NB4 (cell line): ENCODE measurements around the gene CCDC169.
A peak's percentile ranks its signal among the peaks of the same experiment; 100 is the strongest.
"Not testable (repeated sequence)": the region's sequence is repeated elsewhere in the genome, so short reads cannot be mapped to it uniquely, and the experiment has no call there.

ENCODE experiments used
- DNase-seq: peaks from one replicate; pipeline ENCODE4 v3.0.0; 2010; ENCODE audit warnings: low read depth
- H3K4me3 ChIP-seq: one replicate; pipeline ENCODE4 v1.5.1; 2011; ENCODE audit warnings: mild to moderate bottlenecking, low read depth, low read length, moderate library complexity
- CTCF ChIP-seq: IDR thresholded peaks from one replicate; pipeline ENCODE4 v1.5.1; 2012; ENCODE audit warnings: low read depth, low read length
- MAX ChIP-seq: IDR thresholded peaks from 2 replicates; pipeline ENCODE4 v1.6.1; 2011; ENCODE audit warnings: low read depth, low read length
- MYC ChIP-seq: IDR thresholded peaks from 2 replicates; pipeline ENCODE4 v1.6.1; 2011; ENCODE audit warnings: low read depth, low read length
- POLR2A ChIP-seq: IDR thresholded peaks from 2 replicates; pipeline ENCODE4 v1.6.1; 2011; ENCODE audit warnings: mild to moderate bottlenecking; ENCODE audit not compliant: insufficient read length; ENCODE audit errors: extremely low read depth

The CCDC169 gene

GRCh38 chr13:36325912-36326311 lies 28.3 kb upstream of the CCDC169 start:
- TF ChIP-seq MYC, result no peak
- no peak for TF ChIP-seq CTCF
- TF ChIP-seq MAX, result no peak
- no peak for TF ChIP-seq POLR2A
- no peak overlapping the region for H3K4me3 ChIP-seq
- no peak for DNase-seq

GRCh38 chr13:36324881-36325280 lies 27.3 kb upstream of the CCDC169 start:
- not testable (repeated sequence) for H3K4me3 ChIP-seq, DNase-seq

GRCh38 chr13:36323951-36324566 lies 26.4 kb upstream of the CCDC169 start:
- H3K4me3 ChIP-seq, result no peak overlapping the region
- no peak for DNase-seq
- TF ChIP-seq POLR2A, result no peak
- no peak for TF ChIP-seq MAX
- TF ChIP-seq CTCF, result no peak
- no peak for TF ChIP-seq MYC

GRCh38 chr13:36323408-36323807 lies 25.8 kb upstream of the CCDC169 start:
- no peak overlapping the region for H3K4me3 ChIP-seq
- TF ChIP-seq MAX, result no peak
- TF ChIP-seq MYC, result no peak
- TF ChIP-seq CTCF, result no peak
- TF ChIP-seq POLR2A, result no peak
- DNase-seq, result no peak

GRCh38 chr13:36319793-36320192 lies 22.2 kb upstream of the CCDC169 start:
- DNase-seq, result peak; percentile 79
- H3K4me3 ChIP-seq, result not testable (repeated sequence)

GRCh38 chr13:36313047-36313969 lies 15.7 kb upstream of the CCDC169 start:
- no peak for DNase-seq
- no peak overlapping the region for H3K4me3 ChIP-seq
- TF ChIP-seq POLR2A (no peak), MYC (no peak), CTCF (no peak), MAX (no peak)
